NB4 (cell line): ENCODE results near the gene FBXO48.

ENCODE experiments used
- POLR2A ChIP-seq: IDR thresholded peaks from 2 replicates; pipeline ENCODE4 v1.6.1; 2011; ENCODE audit warnings: mild to moderate bottlenecking; ENCODE audit not compliant: insufficient read length; ENCODE audit errors: extremely low read depth
- TF ChIP-seq, protein P1 (sequence below): IDR thresholded peaks from one replicate; pipeline ENCODE4 v1.5.1; 2012; ENCODE audit warnings: low read depth, low read length

DNA sequence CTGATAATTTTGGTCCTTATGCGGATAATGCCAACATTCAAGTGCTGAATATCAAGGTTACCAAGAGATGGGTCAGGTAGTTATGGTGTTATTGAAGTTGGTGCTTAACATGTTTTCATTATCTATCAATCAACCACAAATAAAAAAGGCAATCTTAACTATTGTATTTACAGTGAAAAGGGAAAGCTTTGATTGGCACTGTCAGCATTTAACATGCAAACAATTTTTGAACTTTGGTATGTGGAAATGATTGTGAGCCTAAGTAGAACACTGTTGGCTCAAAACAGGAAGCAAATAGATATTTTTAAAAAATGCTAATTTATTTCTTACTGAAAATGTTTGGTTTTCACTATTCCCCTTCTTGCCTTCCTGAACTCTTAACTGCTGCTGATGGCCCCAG, 22.2 kb upstream of the FBXO48 start:
- TF ChIP-seq, protein P1, sequence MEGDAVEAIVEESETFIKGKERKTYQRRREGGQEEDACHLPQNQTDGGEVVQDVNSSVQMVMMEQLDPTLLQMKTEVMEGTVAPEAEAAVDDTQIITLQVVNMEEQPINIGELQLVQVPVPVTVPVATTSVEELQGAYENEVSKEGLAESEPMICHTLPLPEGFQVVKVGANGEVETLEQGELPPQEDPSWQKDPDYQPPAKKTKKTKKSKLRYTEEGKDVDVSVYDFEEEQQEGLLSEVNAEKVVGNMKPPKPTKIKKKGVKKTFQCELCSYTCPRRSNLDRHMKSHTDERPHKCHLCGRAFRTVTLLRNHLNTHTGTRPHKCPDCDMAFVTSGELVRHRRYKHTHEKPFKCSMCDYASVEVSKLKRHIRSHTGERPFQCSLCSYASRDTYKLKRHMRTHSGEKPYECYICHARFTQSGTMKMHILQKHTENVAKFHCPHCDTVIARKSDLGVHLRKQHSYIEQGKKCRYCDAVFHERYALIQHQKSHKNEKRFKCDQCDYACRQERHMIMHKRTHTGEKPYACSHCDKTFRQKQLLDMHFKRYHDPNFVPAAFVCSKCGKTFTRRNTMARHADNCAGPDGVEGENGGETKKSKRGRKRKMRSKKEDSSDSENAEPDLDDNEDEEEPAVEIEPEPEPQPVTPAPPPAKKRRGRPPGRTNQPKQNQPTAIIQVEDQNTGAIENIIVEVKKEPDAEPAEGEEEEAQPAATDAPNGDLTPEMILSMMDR: no peak
- TF ChIP-seq POLR2A: no peak
